Measurements from ENCODE around the gene CHCHD6.

CHCHD6 gene

GRCh38 chr3:126720596-126720995 lies 16.6 kb downstream of the CHCHD6 start:
- POLR2A ChIA-PET, result no interaction called here
- TF ChIP-seq PKNOX1 (IDR thresholded peaks at IDR 0.05) (no peak), HDGF (IDR thresholded peaks at IDR 0.05; ENCODE audit: borderline replicate concordance) (no peak), FOXM1 (IDR thresholded peaks at IDR 0.05; ENCODE audit: borderline replicate concordance) (no peak)
- DNase-seq (ENCODE audit: extremely low spot score), result no peak
- CTCF ChIA-PET, result no interaction called here

- TF ChIP-seq FOXA1 (IDR thresholded peaks at IDR 0.05) (no peak), SUZ12 (IDR thresholded peaks at IDR 0.05) (no peak), PKNOX1 (IDR thresholded peaks at IDR 0.05) (no peak), ZNF384 (IDR thresholded peaks at IDR 0.05) (no peak), SP1 (IDR thresholded peaks at IDR 0.05) (no peak), LEF1 (IDR thresholded peaks at IDR 0.05; ENCODE audit: borderline replicate concordance) (no peak), L3MBTL2 (conservative IDR thresholded peaks at IDR 0.05) (no peak), CTBP1 (IDR thresholded peaks at IDR 0.05; ENCODE audit: borderline replicate concordance) (no peak), FOXK2 (IDR thresholded peaks at IDR 0.05) (no peak), FOXM1 (IDR thresholded peaks at IDR 0.05; ENCODE audit: borderline replicate concordance) (no peak), NFRKB (IDR thresholded peaks at IDR 0.05) (no peak), HDGF (IDR thresholded peaks at IDR 0.05; ENCODE audit: borderline replicate concordance) (no peak), TARDBP (IDR thresholded peaks at IDR 0.05) (no peak), BHLHE40 (IDR thresholded peaks at IDR 0.05; ENCODE audit: borderline replicate concordance) (no peak)
- ChIA-PET CTCF (no interaction called here), POLR2A (no interaction called here)
- no peak for DNase-seq (ENCODE audit: extremely low spot score)
These were observed 17.2 kb downstream of the CHCHD6 start for GRCh38 chr3:126721246-126721645.

- ChIA-PET CTCF (no interaction called here), POLR2A (no interaction called here)
- TF ChIP-seq SUZ12 (IDR thresholded peaks at IDR 0.05) (no peak), TARDBP (IDR thresholded peaks at IDR 0.05) (no peak), ARNT (IDR thresholded peaks at IDR 0.05) (no peak), FOXK2 (IDR thresholded peaks at IDR 0.05) (no peak), PKNOX1 (IDR thresholded peaks at IDR 0.05) (no peak), FOXM1 (IDR thresholded peaks at IDR 0.05; ENCODE audit: borderline replicate concordance) (no peak), L3MBTL2 (conservative IDR thresholded peaks at IDR 0.05) (no peak), ZNF384 (IDR thresholded peaks at IDR 0.05) (no peak), BHLHE40 (IDR thresholded peaks at IDR 0.05; ENCODE audit: borderline replicate concordance) (no peak), LEF1 (IDR thresholded peaks at IDR 0.05; ENCODE audit: borderline replicate concordance) (no peak), CTBP1 (IDR thresholded peaks at IDR 0.05; ENCODE audit: borderline replicate concordance) (no peak), ELF4 (IDR thresholded peaks at IDR 0.05) (no peak), NFRKB (IDR thresholded peaks at IDR 0.05) (no peak), FOXA1 (IDR thresholded peaks at IDR 0.05) (no peak), HDGF (IDR thresholded peaks at IDR 0.05; ENCODE audit: borderline replicate concordance) (no peak), SP1 (IDR thresholded peaks at IDR 0.05) (no peak)
- no peak for DNase-seq (ENCODE audit: extremely low spot score)
These were observed 19.2 kb downstream of the CHCHD6 start for GRCh38 chr3:126723237-126723636.

GRCh38 chr3:126723801-126724200 lies 19.8 kb downstream of the CHCHD6 start:
- ChIA-PET POLR2A (no interaction called here), CTCF (no interaction called here)
- no peak for DNase-seq (ENCODE audit: extremely low spot score)
- TF ChIP-seq ARNT (IDR thresholded peaks at IDR 0.05), result no peak
- no peak for TF ChIP-seq NFRKB (IDR thresholded peaks at IDR 0.05)
- no peak for TF ChIP-seq HDGF (IDR thresholded peaks at IDR 0.05; ENCODE audit: borderline replicate concordance)

GRCh38 chr3:126728680-126729079 lies 24.6 kb downstream of the CHCHD6 start:
- ChIA-PET CTCF (no interaction called here), POLR2A (no interaction called here)
- DNase-seq (ENCODE audit: extremely low spot score), result no peak
- TF ChIP-seq TARDBP (IDR thresholded peaks at IDR 0.05) (no peak), SP1 (IDR thresholded peaks at IDR 0.05) (no peak), ZNF384 (IDR thresholded peaks at IDR 0.05) (no peak), L3MBTL2 (conservative IDR thresholded peaks at IDR 0.05) (no peak), FOXA1 (IDR thresholded peaks at IDR 0.05) (no peak), PKNOX1 (IDR thresholded peaks at IDR 0.05) (no peak), NFRKB (IDR thresholded peaks at IDR 0.05) (no peak), ARNT (IDR thresholded peaks at IDR 0.05) (no peak), ELF4 (IDR thresholded peaks at IDR 0.05) (no peak), LEF1 (IDR thresholded peaks at IDR 0.05; ENCODE audit: borderline replicate concordance) (no peak), FOXM1 (IDR thresholded peaks at IDR 0.05; ENCODE audit: borderline replicate concordance) (no peak), SUZ12 (IDR thresholded peaks at IDR 0.05) (no peak), FOXK2 (IDR thresholded peaks at IDR 0.05) (no peak), CTBP1 (IDR thresholded peaks at IDR 0.05; ENCODE audit: borderline replicate concordance) (no peak), BHLHE40 (IDR thresholded peaks at IDR 0.05; ENCODE audit: borderline replicate concordance) (no peak), HDGF (IDR thresholded peaks at IDR 0.05; ENCODE audit: borderline replicate concordance) (no peak)

GRCh38 chr3:126730376-126730775 lies 26.3 kb downstream of the CHCHD6 start:
- ChIA-PET POLR2A (no interaction called here), CTCF (no interaction called here)
- no peak for DNase-seq (ENCODE audit: extremely low spot score)

More at GRCh38 chr3:126730376-126730775, 26.3 kb downstream of the CHCHD6 start:
- no peak for TF ChIP-seq L3MBTL2 (conservative IDR thresholded peaks at IDR 0.05)
- TF ChIP-seq CTBP1 (IDR thresholded peaks at IDR 0.05; ENCODE audit: borderline replicate concordance), result no peak
- TF ChIP-seq FOXK2 (IDR thresholded peaks at IDR 0.05), result no peak
- TF ChIP-seq TARDBP (IDR thresholded peaks at IDR 0.05), result no peak
- no peak for TF ChIP-seq PKNOX1 (IDR thresholded peaks at IDR 0.05)
- TF ChIP-seq LEF1 (IDR thresholded peaks at IDR 0.05; ENCODE audit: borderline replicate concordance), result no peak
- TF ChIP-seq FOXM1 (IDR thresholded peaks at IDR 0.05; ENCODE audit: borderline replicate concordance), result no peak
- TF ChIP-seq ELF4 (IDR thresholded peaks at IDR 0.05), result no peak
- TF ChIP-seq HDGF (IDR thresholded peaks at IDR 0.05; ENCODE audit: borderline replicate concordance), result no peak
- TF ChIP-seq ZNF384 (IDR thresholded peaks at IDR 0.05), result no peak
- no peak for TF ChIP-seq SUZ12 (IDR thresholded peaks at IDR 0.05)
- no peak for TF ChIP-seq FOXA1 (IDR thresholded peaks at IDR 0.05)
- TF ChIP-seq SP1 (IDR thresholded peaks at IDR 0.05), result no peak
- TF ChIP-seq NFRKB (IDR thresholded peaks at IDR 0.05), result no peak

All from HEK293T (cell line).